Measurements from ENCODE around the gene FOCAD.

Gene FOCAD

DNA sequence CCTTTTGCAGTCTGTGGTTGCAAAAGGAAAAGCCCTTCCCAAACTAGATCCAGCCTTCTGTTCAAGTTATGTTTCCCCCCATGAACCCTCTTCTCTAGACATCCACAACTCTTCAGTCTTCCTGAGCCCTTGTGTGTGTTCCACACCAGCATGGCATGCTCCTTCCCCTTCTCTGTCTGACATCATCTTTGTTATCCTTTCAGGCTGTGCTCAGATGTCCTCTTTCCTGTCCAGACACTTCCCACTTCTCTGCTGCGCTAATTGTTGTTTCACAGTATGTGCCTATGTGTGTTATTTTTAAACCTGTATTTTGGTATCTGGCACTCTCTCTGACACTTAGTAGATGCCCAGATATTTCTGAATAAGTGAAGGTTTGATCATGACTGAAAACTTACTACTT is 38.2 kb downstream of the FOCAD start:
- H3K27ac ChIP-seq (ENCODE audit: extremely low read depth, low read depth, low read length) = no peak overlapping the region
- no peak overlapping the region for H3K4me3 ChIP-seq (ENCODE audit: low read depth, low read length)
- peaks cover 0 to 19% of the 10 kb centered on the region in 2 experiments; a peak in 1 of 3 replicates for H3K36me3 ChIP-seq (ENCODE audit: control insufficient read depth in 2 of 2, insufficient read depth in 1 of 2, low read length in 2 of 2)
- no peaks in the 10 kb centered on the region for H3K9me3 ChIP-seq (ENCODE audit: control insufficient read depth, insufficient read depth, low read depth, low read length)
- H3K4me1 ChIP-seq (ENCODE audit: control insufficient read depth, insufficient read depth, low read length) = no peaks in the 10 kb centered on the region
- POLR2A ChIA-PET = no interaction called here
- CTCF ChIA-PET = no interaction called here
- TF ChIP-seq ZNF629 (tag by site-specific recombination; IDR thresholded peaks at IDR 0.05) (0 out of 2 replicates have a peak, but pooled peaks have one; percentile 21), ZNF600 (tag by site-specific recombination; IDR thresholded peaks at IDR 0.05) (peak; percentile 42; the same call in 1 of the 2 replicates), ZNF530 (tag by site-specific recombination; IDR thresholded peaks at IDR 0.05; ENCODE audit: low read depth) (no peak)

DNA sequence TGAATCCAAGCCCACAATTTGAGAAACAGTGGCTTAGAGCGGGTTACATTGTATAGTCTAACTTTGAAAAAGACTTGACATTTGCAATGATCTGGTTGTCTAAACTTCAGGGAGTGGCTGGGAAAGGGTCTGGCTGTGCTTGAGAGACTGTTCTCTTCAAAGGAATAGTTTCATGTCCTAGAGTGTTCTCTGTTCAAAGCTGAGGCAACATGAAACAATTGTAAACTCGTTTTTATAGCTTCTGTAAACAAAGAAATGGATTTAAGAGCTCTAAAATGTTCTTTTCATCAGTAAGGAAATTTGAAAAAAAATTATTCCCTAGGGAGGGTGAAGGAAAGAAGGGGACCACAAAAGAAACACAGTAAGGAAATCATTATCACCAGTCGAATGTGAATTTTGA is 41.6 kb downstream of the FOCAD start:
- H3K4me3 ChIP-seq (ENCODE audit: low read depth, low read length) = no peak overlapping the region
- no peaks in the 10 kb centered on the region for H3K9me3 ChIP-seq (ENCODE audit: control insufficient read depth, insufficient read depth, low read depth, low read length)
- H3K27ac ChIP-seq (ENCODE audit: extremely low read depth, low read depth, low read length) = no peak overlapping the region
- ChIA-PET CTCF (no interaction called here), POLR2A (no interaction called here)
- TF ChIP-seq SALL2 (tag by site-specific recombination; IDR thresholded peaks at IDR 0.05; ENCODE audit: borderline replicate concordance) (no peak), GLIS2 (tag by site-specific recombination; IDR thresholded peaks at IDR 0.05) (no peak), ZNF521 (tag by site-specific recombination; IDR thresholded peaks at IDR 0.05) (no peak)
- TF ChIP-seq, protein P1, sequence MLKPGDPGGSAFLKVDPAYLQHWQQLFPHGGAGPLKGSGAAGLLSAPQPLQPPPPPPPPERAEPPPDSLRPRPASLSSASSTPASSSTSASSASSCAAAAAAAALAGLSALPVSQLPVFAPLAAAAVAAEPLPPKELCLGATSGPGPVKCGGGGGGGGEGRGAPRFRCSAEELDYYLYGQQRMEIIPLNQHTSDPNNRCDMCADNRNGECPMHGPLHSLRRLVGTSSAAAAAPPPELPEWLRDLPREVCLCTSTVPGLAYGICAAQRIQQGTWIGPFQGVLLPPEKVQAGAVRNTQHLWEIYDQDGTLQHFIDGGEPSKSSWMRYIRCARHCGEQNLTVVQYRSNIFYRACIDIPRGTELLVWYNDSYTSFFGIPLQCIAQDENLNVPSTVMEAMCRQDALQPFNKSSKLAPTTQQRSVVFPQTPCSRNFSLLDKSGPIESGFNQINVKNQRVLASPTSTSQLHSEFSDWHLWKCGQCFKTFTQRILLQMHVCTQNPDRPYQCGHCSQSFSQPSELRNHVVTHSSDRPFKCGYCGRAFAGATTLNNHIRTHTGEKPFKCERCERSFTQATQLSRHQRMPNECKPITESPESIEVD (tag by site-specific recombination; IDR thresholded peaks at IDR 0.05) = peak; percentile 73
- H3K4me1 ChIP-seq (ENCODE audit: control insufficient read depth, insufficient read depth, low read length) = peaks cover 5% of the 10 kb centered on the region; the same call in 1 of the 2 replicates
- peaks cover 0 to 9% of the 10 kb centered on the region in 2 experiments; a peak in 1 of 3 replicates for H3K36me3 ChIP-seq (ENCODE audit: control insufficient read depth in 2 of 2, insufficient read depth in 1 of 2, low read length in 2 of 2)

DNA sequence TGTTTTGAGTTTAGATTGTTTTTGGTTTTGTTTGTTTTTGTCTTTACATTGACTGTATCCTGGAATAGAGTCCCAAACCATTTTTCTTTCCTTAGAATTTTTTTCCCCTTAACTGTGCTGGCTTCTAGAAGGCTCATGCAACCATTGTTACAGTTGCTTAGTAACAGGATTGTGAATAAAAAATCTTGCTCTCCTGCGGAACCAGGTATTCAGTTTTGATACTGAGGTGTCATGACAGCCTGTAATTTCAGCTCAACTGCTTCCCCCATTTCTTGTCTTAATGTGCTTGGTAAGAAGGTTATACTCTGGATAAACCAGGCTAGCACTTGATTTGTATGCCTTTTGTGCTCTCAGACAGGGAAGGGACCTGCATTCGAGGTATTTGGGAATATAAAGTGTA is 42.1 kb downstream of the FOCAD start:
- no peak overlapping the region for H3K27ac ChIP-seq (ENCODE audit: extremely low read depth, low read depth, low read length)
- CTCF ChIA-PET = interaction anchor here (0.6 kb wide), 1 partner anchor 159 kb away, joined by 3 read pairs; no protein-coding TSS in a partner anchor
- POLR2A ChIA-PET = no interaction called here
- no peaks in the 10 kb centered on the region for H3K9me3 ChIP-seq (ENCODE audit: control insufficient read depth, insufficient read depth, low read depth, low read length)
- H3K4me1 ChIP-seq (ENCODE audit: control insufficient read depth, insufficient read depth, low read length) = peaks cover 5% of the 10 kb centered on the region; the same call in 1 of the 2 replicates
- peaks cover 0 to 4% of the 10 kb centered on the region in 2 experiments; a peak in 1 of 3 replicates for H3K36me3 ChIP-seq (ENCODE audit: control insufficient read depth in 2 of 2, insufficient read depth in 1 of 2, low read length in 2 of 2)
- H3K4me3 ChIP-seq (ENCODE audit: low read depth, low read length) = no peak overlapping the region
- TF ChIP-seq, protein P2, sequence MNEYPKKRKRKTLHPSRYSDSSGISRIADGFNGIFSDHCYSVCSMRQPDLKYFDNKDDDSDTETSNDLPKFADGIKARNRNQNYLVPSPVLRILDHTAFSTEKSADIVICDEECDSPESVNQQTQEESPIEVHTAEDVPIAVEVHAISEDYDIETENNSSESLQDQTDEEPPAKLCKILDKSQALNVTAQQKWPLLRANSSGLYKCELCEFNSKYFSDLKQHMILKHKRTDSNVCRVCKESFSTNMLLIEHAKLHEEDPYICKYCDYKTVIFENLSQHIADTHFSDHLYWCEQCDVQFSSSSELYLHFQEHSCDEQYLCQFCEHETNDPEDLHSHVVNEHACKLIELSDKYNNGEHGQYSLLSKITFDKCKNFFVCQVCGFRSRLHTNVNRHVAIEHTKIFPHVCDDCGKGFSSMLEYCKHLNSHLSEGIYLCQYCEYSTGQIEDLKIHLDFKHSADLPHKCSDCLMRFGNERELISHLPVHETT (tag by site-specific recombination; IDR thresholded peaks at IDR 0.05) = no peak
- TF ChIP-seq ZFP3 (tag by site-specific recombination; IDR thresholded peaks at IDR 0.05; ENCODE audit: low read depth) = no peak
- TF ChIP-seq ZNF596 (tag by site-specific recombination; IDR thresholded peaks at IDR 0.05) = no peak
- no peak for TF ChIP-seq YY2 (tag by site-specific recombination; IDR thresholded peaks at IDR 0.05)
- TF ChIP-seq, protein P3, sequence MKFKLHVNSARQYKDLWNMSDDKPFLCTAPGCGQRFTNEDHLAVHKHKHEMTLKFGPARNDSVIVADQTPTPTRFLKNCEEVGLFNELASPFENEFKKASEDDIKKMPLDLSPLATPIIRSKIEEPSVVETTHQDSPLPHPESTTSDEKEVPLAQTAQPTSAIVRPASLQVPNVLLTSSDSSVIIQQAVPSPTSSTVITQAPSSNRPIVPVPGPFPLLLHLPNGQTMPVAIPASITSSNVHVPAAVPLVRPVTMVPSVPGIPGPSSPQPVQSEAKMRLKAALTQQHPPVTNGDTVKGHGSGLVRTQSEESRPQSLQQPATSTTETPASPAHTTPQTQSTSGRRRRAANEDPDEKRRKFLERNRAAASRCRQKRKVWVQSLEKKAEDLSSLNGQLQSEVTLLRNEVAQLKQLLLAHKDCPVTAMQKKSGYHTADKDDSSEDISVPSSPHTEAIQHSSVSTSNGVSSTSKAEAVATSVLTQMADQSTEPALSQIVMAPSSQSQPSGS (tag by site-specific recombination; IDR thresholded peaks at IDR 0.05; ENCODE audit: low read depth) = no peak
- no peak for TF ChIP-seq ZNF76 (tag by site-specific recombination; IDR thresholded peaks at IDR 0.05; ENCODE audit: borderline replicate concordance, low read depth)
- TF ChIP-seq, protein P4, sequence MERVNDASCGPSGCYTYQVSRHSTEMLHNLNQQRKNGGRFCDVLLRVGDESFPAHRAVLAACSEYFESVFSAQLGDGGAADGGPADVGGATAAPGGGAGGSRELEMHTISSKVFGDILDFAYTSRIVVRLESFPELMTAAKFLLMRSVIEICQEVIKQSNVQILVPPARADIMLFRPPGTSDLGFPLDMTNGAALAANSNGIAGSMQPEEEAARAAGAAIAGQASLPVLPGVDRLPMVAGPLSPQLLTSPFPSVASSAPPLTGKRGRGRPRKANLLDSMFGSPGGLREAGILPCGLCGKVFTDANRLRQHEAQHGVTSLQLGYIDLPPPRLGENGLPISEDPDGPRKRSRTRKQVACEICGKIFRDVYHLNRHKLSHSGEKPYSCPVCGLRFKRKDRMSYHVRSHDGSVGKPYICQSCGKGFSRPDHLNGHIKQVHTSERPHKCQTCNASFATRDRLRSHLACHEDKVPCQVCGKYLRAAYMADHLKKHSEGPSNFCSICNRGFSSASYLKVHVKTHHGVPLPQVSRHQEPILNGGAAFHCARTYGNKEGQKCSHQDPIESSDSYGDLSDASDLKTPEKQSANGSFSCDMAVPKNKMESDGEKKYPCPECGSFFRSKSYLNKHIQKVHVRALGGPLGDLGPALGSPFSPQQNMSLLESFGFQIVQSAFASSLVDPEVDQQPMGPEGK (tag by site-specific recombination; IDR thresholded peaks at IDR 0.05) = no peak
- TF ChIP-seq ZNF433 (tag by site-specific recombination; IDR thresholded peaks at IDR 0.05; ENCODE audit: low read depth) = no peak
- TF ChIP-seq, protein P5, sequence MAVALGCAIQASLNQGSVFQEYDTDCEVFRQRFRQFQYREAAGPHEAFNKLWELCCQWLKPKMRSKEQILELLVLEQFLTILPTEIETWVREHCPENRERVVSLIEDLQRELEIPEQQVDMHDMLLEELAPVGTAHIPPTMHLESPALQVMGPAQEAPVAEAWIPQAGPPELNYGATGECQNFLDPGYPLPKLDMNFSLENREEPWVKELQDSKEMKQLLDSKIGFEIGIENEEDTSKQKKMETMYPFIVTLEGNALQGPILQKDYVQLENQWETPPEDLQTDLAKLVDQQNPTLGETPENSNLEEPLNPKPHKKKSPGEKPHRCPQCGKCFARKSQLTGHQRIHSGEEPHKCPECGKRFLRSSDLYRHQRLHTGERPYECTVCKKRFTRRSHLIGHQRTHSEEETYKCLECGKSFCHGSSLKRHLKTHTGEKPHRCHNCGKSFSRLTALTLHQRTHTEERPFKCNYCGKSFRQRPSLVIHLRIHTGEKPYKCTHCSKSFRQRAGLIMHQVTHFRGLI (tag by site-specific recombination; IDR thresholded peaks at IDR 0.05) = no peak
- no peak for TF ChIP-seq KLF1 (tag by site-specific recombination; IDR thresholded peaks at IDR 0.05)
- TF ChIP-seq, protein P6, sequence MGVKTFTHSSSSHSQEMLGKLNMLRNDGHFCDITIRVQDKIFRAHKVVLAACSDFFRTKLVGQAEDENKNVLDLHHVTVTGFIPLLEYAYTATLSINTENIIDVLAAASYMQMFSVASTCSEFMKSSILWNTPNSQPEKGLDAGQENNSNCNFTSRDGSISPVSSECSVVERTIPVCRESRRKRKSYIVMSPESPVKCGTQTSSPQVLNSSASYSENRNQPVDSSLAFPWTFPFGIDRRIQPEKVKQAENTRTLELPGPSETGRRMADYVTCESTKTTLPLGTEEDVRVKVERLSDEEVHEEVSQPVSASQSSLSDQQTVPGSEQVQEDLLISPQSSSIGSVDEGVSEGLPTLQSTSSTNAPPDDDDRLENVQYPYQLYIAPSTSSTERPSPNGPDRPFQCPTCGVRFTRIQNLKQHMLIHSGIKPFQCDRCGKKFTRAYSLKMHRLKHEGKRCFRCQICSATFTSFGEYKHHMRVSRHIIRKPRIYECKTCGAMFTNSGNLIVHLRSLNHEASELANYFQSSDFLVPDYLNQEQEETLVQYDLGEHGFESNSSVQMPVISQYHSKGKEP (tag by site-specific recombination; IDR thresholded peaks at IDR 0.05) = no peak
- TF ChIP-seq ZNF561 (tag by site-specific recombination; IDR thresholded peaks at IDR 0.05; ENCODE audit: borderline replicate concordance) = no peak
- TF ChIP-seq, protein P7, sequence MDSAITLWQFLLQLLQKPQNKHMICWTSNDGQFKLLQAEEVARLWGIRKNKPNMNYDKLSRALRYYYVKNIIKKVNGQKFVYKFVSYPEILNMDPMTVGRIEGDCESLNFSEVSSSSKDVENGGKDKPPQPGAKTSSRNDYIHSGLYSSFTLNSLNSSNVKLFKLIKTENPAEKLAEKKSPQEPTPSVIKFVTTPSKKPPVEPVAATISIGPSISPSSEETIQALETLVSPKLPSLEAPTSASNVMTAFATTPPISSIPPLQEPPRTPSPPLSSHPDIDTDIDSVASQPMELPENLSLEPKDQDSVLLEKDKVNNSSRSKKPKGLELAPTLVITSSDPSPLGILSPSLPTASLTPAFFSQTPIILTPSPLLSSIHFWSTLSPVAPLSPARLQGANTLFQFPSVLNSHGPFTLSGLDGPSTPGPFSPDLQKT (IDR thresholded peaks at IDR 0.05; ENCODE audit: borderline replicate concordance, low read depth, low read length) = no peak
- TF ChIP-seq ZNF521 (tag by site-specific recombination; IDR thresholded peaks at IDR 0.05) = no peak

Data from HEK293 (cell line).